Esophagus muscularis mucosa (tissue), 4 donors: ENCODE results near the gene CASP3. TPM values are rescaled to one million over a fixed set of nuclear protein-coding genes. Genes with fewer than 3 reads are reported as not detected.

Experiments
- DNase-seq: peaks from one replicate; pipeline ENCODE4 v3.0.0-alpha.2; 2017; ENCODE audit errors: extremely low spot score
- H3K27ac ChIP-seq, 4 donors: fragments of 200-600 bp; sonication (generic); replicated peaks in 1 of 4; 1 replicate in 3 of 4; 2 replicates in 1 of 4; pipeline ENCODE4 v1.5.1; 2016 to 2019; ENCODE audit warnings: mild to moderate bottlenecking in 1 of 4
- H3K27me3 ChIP-seq, 4 donors: fragments of 200-600 bp; sonication (generic); one replicate each; pipeline versions ENCODE4 v1.5.1 to v1.6.0; 2016 to 2019
- H3K36me3 ChIP-seq, 4 donors: fragments of 200-600 bp; sonication (generic); one replicate each; pipeline ENCODE4 v1.5.1; 2016 to 2019
- H3K4me1 ChIP-seq, 4 donors: fragments of 200-600 bp; sonication (generic); one replicate each; pipeline ENCODE4 v1.5.1; 2016 to 2019
- H3K4me3 ChIP-seq, 4 donors: fragments of 200-600 bp; sonication (generic); 1 replicate in 2 of 4; 2 replicates in 2 of 4; pipeline ENCODE4 v1.5.1; 2016 to 2019; ENCODE audit warnings: mild to moderate bottlenecking in 4 of 4, moderate library complexity in 1 of 4
- H3K9me3 ChIP-seq, 4 donors: fragments of 200-600 bp; sonication (generic); 1 replicate in 3 of 4; 2 replicates in 1 of 4; pipeline ENCODE4 v1.5.1; 2016 to 2019
- CTCF ChIP-seq, 3 experiments: fragments of 200-600 bp in 2 of 3; fragments of 450-650 bp in 1 of 3; sonication (generic) in 2 of 3; IDR thresholded peaks; one replicate each; pipeline ENCODE4 v1.5.1; 2017 to 2019; ENCODE audit warnings: antibody characterized with exemption in 3 of 3, mild to moderate bottlenecking in 2 of 3, moderate library complexity in 1 of 3
- EP300 ChIP-seq: sonication (generic); formaldehyde crosslinking; IDR thresholded peaks from one replicate; pipeline ENCODE4 v1.6.1; 2017; ENCODE audit warnings: antibody characterized with exemption
- POLR2A ChIP-seq: fragments of 450-650 bp; IDR thresholded peaks from one replicate; pipeline ENCODE4 v1.6.1; 2017; ENCODE audit warnings: antibody characterized with exemption, moderate library complexity, mild to moderate bottlenecking, low read depth
- POLR2AphosphoS5 ChIP-seq, 2 donors: sonication (generic); formaldehyde crosslinking; IDR thresholded peaks; one replicate each; pipeline ENCODE4 v1.6.1; 2017; ENCODE audit warnings: antibody characterized with exemption in 2 of 2
- WGBS: methylation state at CpG from one replicate; pipeline ENCODE4 v1.1.5; 2018; 5-methylcytosine and 5-hydroxymethylcytosine counted together
- intact Hi-C: fragments of 100-400 bp; cut with DNase I; formaldehyde crosslinking; loops from one replicate; pipeline ENCODE4 v1.15.1; 2023
- total RNA-seq, 4 donors: library from RNA; depleted of rRNA; stranded (reverse); fragments of >200 nt; gene quantifications; one replicate each; pipeline versions ENCODE4 v1.1.0 to v1.2.1, GENCODE V29; 2016

CASP3 gene
- total RNA-seq, 4 donors from 2014 or later = 11.3 to 18.6 (median 15.9) TPM

DNA sequence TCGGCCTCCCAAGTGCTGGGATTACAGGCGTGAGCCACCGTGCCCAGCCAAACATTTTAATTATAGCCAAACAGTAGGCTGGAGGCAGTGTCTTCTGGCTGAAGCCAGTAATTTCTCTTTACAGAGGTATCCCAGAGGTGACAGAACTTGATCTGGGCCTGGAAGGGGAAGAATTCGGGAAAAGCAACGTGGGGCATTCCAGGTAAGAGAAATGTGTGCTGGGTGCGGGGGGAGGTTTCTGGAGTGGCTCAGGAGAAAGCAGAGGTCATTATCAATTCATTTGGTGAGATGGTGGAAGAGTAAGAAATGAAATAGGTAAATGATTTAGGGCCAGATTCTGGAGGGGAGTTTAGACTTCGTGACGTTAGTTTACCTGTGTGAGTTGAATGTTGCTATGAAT lies 2.7 kb upstream of the CASP3 start:
- intact Hi-C loops = loop anchor here (5.0 to 10.0 kb wide), 2 partner anchors 80 to 173 kb away; partner anchors contain the start of genes ACSL1 and CENPU
- Histone ChIP-seq H3K36me3 (peaks cover 0 to 16% (median 0%) of the 10 kb centered on the region in 4 donors), H3K27me3 (no peaks in the 10 kb centered on the region), H3K27ac (no peak overlapping the region), H3K9me3 (no peaks in the 10 kb centered on the region), H3K4me1 (peaks cover 18 to 31% (median 28%) of the 10 kb centered on the region in 4 donors), H3K4me3 (no peak overlapping the region)
- no peak for TF ChIP-seq CTCF (IDR thresholded peaks at IDR 0.05)
- no peak for DNase-seq
- WGBS = 92% methylated on average over 8 of the region's 8 CpGs

- no peaks in the 10 kb centered on the region for H3K9me3 ChIP-seq
- no peak for TF ChIP-seq CTCF (IDR thresholded peaks at IDR 0.05)
- no peak for TF ChIP-seq POLR2A
- no peak for TF ChIP-seq POLR2AphosphoS5 (IDR thresholded peaks at IDR 0.05)
- no peak for TF ChIP-seq EP300
- intact Hi-C loops = loop anchor here (5.0 to 10.0 kb wide), 5 partner anchors 82 to 388 kb away; partner anchors contain the start of genes ACSL1, CENPU and IRF2
- H3K27me3 ChIP-seq = no peaks in the 10 kb centered on the region
- peaks cover 0 to 15% (median 0%) of the 10 kb centered on the region in 4 donors for H3K36me3 ChIP-seq
- H3K4me3 ChIP-seq = peak overlapping the region; percentile 79 to 99 (median 88)
- DNase-seq = no peak
- peaks cover 35 to 48% (median 45%) of the 10 kb centered on the region in 4 donors for H3K4me1 ChIP-seq
- H3K27ac ChIP-seq = peak overlapping the region; percentile 96 to 100 (median 98)
- WGBS = 37% methylated on average over 17 of the region's 21 CpGs
Measured at GRCh38 chr4:184649971-184650855, 966 bp upstream of the CASP3 start.

DNA sequence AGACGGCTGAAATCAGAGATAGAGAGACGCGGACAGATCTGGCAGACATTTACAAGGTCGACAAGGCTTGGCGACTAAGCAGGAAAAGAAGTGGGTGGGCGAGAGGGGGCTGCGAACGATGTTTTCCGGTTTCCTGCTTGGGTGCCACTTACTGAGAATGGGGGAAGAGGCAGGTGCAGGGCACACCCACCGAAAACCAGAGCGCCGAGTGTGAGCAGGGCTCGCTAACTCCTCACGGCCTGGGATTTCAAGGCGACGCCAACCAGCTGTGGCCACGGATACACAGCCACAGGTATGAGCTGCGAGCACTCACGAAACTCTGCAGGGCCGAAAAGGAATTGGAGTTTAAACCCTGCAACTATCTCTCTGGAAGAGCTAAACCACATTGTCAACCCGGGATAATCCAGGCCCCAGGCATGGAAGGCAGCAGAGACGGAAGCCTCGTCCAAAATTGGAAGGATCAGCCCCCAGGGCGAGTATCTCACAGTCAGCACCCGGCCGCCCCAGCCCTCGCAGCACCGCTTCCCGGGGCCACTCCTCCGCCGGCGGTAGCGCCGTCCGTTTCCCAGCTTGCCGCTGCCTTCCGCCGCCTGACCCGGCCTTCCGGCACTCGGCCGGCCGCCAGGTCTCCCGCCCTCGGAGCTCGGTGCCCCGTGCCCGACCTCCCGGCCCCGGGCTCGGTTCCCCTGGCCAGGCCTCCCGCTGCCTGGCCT lies 778 bp downstream of the CASP3 start:
- intact Hi-C loops = loop anchor here (5.0 to 10.0 kb wide), 3 partner anchors 111 to 386 kb away; partner anchors contain the start of gene IRF2
- H3K27me3 ChIP-seq = no peaks in the 10 kb centered on the region
- H3K36me3 ChIP-seq = peaks cover 0 to 9% (median 0%) of the 10 kb centered on the region in 4 donors
- H3K4me1 ChIP-seq = peaks cover 49 to 57% (median 51%) of the 10 kb centered on the region in 4 donors
- peak; percentile 92 for DNase-seq
- H3K4me3 ChIP-seq = peak overlapping the region; percentile 79 to 99 (median 88)
- peak overlapping the region; percentile 96 to 100 (median 98) for H3K27ac ChIP-seq
- H3K9me3 ChIP-seq = no peaks in the 10 kb centered on the region
- peak in 1 of 2 donors; percentile 48 for TF ChIP-seq POLR2AphosphoS5 (IDR thresholded peaks at IDR 0.05)
- no peak for TF ChIP-seq CTCF (IDR thresholded peaks at IDR 0.05)
- under 1% methylated on average over 26 of the region's 52 CpGs for WGBS

DNA sequence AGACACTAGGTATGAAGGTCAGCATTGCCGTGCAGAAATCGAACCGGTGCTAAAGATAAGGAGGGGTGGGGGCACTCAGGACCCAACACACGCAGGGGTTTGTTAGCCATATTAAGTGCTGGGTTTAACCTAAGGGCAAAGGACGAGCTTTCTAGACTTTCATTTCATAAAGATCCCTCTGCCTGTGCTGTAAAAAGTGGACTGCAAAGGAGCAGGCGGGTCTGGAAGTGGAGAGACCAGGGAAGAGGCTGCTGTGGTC lies 1.3 kb downstream of the CASP3 start:
- H3K4me1 ChIP-seq = peaks cover 49 to 57% (median 53%) of the 10 kb centered on the region in 4 donors
- DNase-seq = no peak
- WGBS = 4% methylated on average over 6 of the region's 6 CpGs
- no peaks in the 10 kb centered on the region for H3K27me3 ChIP-seq
- intact Hi-C loops = loop anchor here (5.0 to 10.0 kb wide), 3 partner anchors 111 to 386 kb away; partner anchors contain the start of gene IRF2
- TF ChIP-seq CTCF (IDR thresholded peaks at IDR 0.05) (no peak), POLR2A (no peak), EP300 (no peak)
- peaks cover 0 to 9% (median 0%) of the 10 kb centered on the region in 4 donors for H3K36me3 ChIP-seq
- H3K4me3 ChIP-seq = peak overlapping the region; percentile 79 to 99 (median 88)
- peak overlapping the region; percentile 96 to 100 (median 98) for H3K27ac ChIP-seq
- H3K9me3 ChIP-seq = no peaks in the 10 kb centered on the region
